Fibroblast of the aortic adventitia (primary cell): Measurements from ENCODE around the gene MCTP1. TPM values are rescaled to one million over a fixed set of nuclear protein-coding genes. Genes with fewer than 3 reads are reported as not detected.

Experiments used
- DNase-seq: peaks from one replicate; pipeline ENCODE4 v3.0.0-alpha.2; 2010; ENCODE audit warnings: low read depth
- H3K4me3 ChIP-seq: 2 replicates; pipeline ENCODE4 v1.5.1; 2011; ENCODE audit warnings: low read depth, mild to moderate bottlenecking, control low read depth, low read length, moderate library complexity
- total RNA-seq: library from RNA; depleted of rRNA; stranded (reverse); fragments of >200 nt; gene quantifications from 2 replicates; pipeline ENCODE4 v1.2.3, GENCODE V29; 2012; ENCODE audit warnings: low replicate concordance
- TF ChIP-seq, protein P1 (sequence below): IDR thresholded peaks from 2 replicates; pipeline ENCODE4 v1.5.1; 2011; ENCODE audit warnings: mild to moderate bottlenecking, low read length, control low read depth, inconsistent platforms; ENCODE audit not compliant: insufficient read depth

The MCTP1 gene
- total RNA-seq, 1 donor: 7.6 TPM

DNA sequence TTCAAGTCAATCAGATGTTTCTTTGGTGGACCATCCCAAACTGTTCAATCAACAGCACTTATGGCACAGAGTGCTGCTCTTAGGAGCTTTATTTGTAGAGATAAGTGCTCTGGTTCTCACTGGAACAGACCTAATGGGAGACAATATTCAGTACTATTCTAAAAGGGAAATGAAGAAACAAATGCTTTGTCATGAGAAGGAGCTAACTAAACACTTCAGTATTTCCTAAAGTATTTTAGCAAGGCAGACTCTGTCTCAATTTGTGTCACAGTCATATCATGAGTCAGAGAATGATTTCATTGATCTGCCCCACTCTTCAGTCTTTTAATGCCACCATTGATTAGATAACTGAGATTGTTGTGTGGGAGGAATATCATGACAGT, 491.1 kb downstream of the MCTP1 start:
- peak; percentile 50 for DNase-seq
- H3K4me3 ChIP-seq: no peak overlapping the region
- TF ChIP-seq, protein P1, sequence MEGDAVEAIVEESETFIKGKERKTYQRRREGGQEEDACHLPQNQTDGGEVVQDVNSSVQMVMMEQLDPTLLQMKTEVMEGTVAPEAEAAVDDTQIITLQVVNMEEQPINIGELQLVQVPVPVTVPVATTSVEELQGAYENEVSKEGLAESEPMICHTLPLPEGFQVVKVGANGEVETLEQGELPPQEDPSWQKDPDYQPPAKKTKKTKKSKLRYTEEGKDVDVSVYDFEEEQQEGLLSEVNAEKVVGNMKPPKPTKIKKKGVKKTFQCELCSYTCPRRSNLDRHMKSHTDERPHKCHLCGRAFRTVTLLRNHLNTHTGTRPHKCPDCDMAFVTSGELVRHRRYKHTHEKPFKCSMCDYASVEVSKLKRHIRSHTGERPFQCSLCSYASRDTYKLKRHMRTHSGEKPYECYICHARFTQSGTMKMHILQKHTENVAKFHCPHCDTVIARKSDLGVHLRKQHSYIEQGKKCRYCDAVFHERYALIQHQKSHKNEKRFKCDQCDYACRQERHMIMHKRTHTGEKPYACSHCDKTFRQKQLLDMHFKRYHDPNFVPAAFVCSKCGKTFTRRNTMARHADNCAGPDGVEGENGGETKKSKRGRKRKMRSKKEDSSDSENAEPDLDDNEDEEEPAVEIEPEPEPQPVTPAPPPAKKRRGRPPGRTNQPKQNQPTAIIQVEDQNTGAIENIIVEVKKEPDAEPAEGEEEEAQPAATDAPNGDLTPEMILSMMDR: no peak

GRCh38 chr5:94793113-94793815, 491.6 kb downstream of the MCTP1 start:
- H3K4me3 ChIP-seq: no peak overlapping the region
- peak; percentile 77 for DNase-seq
- TF ChIP-seq, protein P1: no peak

GRCh38 chr5:94791829-94792228, 493.1 kb downstream of the MCTP1 start:
- TF ChIP-seq, protein P1: no peak
- no peak overlapping the region for H3K4me3 ChIP-seq
- DNase-seq: no peak

GRCh38 chr5:94788527-94788926, 496.4 kb downstream of the MCTP1 start:
- H3K4me3 ChIP-seq: no peak overlapping the region
- DNase-seq: no peak
- TF ChIP-seq, protein P1: no peak

GRCh38 chr5:94784536-94785505, 500.1 kb downstream of the MCTP1 start:
- H3K4me3 ChIP-seq: no peak overlapping the region
- DNase-seq: peak; percentile 15
- TF ChIP-seq, protein P1: peak; percentile 27

DNA sequence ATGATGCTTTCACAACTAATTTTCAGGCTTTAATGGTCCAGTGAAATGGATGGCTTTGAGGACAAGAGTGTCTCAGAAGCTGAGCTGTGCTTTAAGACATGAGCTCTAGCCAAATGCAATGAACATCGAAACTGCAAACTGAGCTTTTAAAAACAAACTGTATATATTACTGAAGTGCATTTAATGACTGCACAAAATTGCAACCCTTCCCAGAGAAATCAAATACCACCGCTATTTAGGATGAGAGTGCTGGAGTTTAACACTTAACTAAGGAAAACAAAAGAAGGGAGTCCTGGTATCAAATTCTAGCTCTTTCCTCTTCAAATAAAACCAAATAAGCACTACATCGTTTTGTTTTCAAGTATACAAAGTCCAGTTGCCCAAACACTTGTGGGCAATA, 502.5 kb downstream of the MCTP1 start:
- TF ChIP-seq, protein P1: no peak
- DNase-seq: no peak
- no peak overlapping the region for H3K4me3 ChIP-seq
